RWPE2 (cell line): ENCODE data around the gene KCNH1.

Experiments used
- ATAC-seq: fragments of 200-7000 bp; cut with Tn5 transposase; 3 replicates; pipeline ENCODE4 v1.9.1; 2021; ENCODE audit warnings: low read depth
- DNase-seq: peaks from one replicate; pipeline ENCODE4 v3.0.0-alpha.2; 2020; ENCODE audit warnings: low spot score
- H3K27ac ChIP-seq: fragments of 450-650 bp; 2 replicates; pipeline ENCODE4 v1.5.1; 2017; ENCODE audit warnings: mild to moderate bottlenecking; ENCODE audit not compliant: poor library complexity, severe bottlenecking
- H3K27me3 ChIP-seq: fragments of 250-450 bp; sonication (Bioruptor Pico); 2 replicates; pipeline ENCODE4 v1.5.1; 2021; ENCODE audit warnings: mild to moderate bottlenecking, moderate library complexity; ENCODE audit not compliant: insufficient read depth, poor library complexity, severe bottlenecking
- H3K36me3 ChIP-seq: fragments of 250-450 bp; sonication (Bioruptor Pico); 2 replicates; pipeline ENCODE4 v1.5.1; 2020; ENCODE audit warnings: low read depth, mild to moderate bottlenecking, moderate library complexity
- H3K4me1 ChIP-seq: fragments of 250-450 bp; sonication (Bioruptor Pico); 2 replicates; pipeline ENCODE4 v1.5.1; 2021; ENCODE audit warnings: mild to moderate bottlenecking, moderate library complexity; ENCODE audit not compliant: insufficient read depth, poor library complexity, severe bottlenecking
- H3K4me3 ChIP-seq: fragments of 250-450 bp; sonication (Bioruptor Pico); 2 replicates; pipeline ENCODE4 v1.5.1; 2021; ENCODE audit warnings: mild to moderate bottlenecking, moderate library complexity; ENCODE audit not compliant: severe bottlenecking
- H3K9me3 ChIP-seq: fragments of 250-450 bp; sonication (Bioruptor Pico); 2 replicates; pipeline ENCODE4 v1.5.1; 2021; ENCODE audit warnings: mild to moderate bottlenecking, moderate library complexity; ENCODE audit not compliant: severe bottlenecking
- CTCF ChIP-seq: fragments of 450-650 bp; IDR thresholded peaks from one replicate; pipeline ENCODE4 v1.5.1; 2017; ENCODE audit warnings: mild to moderate bottlenecking, moderate library complexity; ENCODE audit not compliant: poor library complexity, severe bottlenecking

The KCNH1 gene

DNA sequence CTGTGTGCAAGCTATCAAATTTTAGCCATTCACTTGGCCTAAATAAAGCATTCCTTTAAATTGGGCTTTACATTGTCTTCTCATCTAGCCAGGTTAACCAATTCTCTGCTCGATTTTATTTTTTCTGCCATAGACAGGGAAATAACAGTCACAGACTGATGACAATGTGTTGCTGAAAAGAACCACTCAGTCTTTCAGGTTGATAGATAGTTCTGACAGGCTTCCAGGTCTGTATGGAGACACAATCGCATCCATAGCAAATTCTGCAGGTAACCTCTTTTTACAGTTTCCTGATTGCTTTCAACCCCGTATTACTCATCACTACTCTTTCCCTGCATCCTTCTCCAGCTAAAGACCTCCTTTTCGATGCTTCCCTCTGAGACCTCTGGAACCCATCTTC lies 198.0 kb downstream of the KCNH1 start:
- Histone ChIP-seq H3K9me3 (no peaks in the 10 kb centered on the region), H3K36me3 (no peaks in the 10 kb centered on the region), H3K4me1 (no peaks in the 10 kb centered on the region), H3K27ac (no peak overlapping the region), H3K4me3 (no peak overlapping the region), H3K27me3 (no peaks in the 10 kb centered on the region)
- no peak for TF ChIP-seq CTCF
- no peak for DNase-seq
- no peak for ATAC-seq

GRCh38 chr1:210932104-210932503 lies 201.8 kb downstream of the KCNH1 start:
- Histone ChIP-seq H3K27me3 (no peaks in the 10 kb centered on the region), H3K27ac (no peak overlapping the region), H3K9me3 (no peaks in the 10 kb centered on the region), H3K36me3 (no peaks in the 10 kb centered on the region), H3K4me3 (no peak overlapping the region), H3K4me1 (no peaks in the 10 kb centered on the region)
- DNase-seq (no peak), ATAC-seq (no peak)
- TF ChIP-seq CTCF: no peak

- H3K27ac ChIP-seq: no peak overlapping the region
- no peaks in the 10 kb centered on the region for H3K36me3 ChIP-seq
- no peaks in the 10 kb centered on the region for H3K27me3 ChIP-seq
- no peak for TF ChIP-seq CTCF
- H3K4me3 ChIP-seq: no peak overlapping the region
- ATAC-seq: no peak
- no peak for DNase-seq
- no peaks in the 10 kb centered on the region for H3K9me3 ChIP-seq
- H3K4me1 ChIP-seq: no peaks in the 10 kb centered on the region
Measured at GRCh38 chr1:210922666-210923065, 211.3 kb downstream of the KCNH1 start.

DNA sequence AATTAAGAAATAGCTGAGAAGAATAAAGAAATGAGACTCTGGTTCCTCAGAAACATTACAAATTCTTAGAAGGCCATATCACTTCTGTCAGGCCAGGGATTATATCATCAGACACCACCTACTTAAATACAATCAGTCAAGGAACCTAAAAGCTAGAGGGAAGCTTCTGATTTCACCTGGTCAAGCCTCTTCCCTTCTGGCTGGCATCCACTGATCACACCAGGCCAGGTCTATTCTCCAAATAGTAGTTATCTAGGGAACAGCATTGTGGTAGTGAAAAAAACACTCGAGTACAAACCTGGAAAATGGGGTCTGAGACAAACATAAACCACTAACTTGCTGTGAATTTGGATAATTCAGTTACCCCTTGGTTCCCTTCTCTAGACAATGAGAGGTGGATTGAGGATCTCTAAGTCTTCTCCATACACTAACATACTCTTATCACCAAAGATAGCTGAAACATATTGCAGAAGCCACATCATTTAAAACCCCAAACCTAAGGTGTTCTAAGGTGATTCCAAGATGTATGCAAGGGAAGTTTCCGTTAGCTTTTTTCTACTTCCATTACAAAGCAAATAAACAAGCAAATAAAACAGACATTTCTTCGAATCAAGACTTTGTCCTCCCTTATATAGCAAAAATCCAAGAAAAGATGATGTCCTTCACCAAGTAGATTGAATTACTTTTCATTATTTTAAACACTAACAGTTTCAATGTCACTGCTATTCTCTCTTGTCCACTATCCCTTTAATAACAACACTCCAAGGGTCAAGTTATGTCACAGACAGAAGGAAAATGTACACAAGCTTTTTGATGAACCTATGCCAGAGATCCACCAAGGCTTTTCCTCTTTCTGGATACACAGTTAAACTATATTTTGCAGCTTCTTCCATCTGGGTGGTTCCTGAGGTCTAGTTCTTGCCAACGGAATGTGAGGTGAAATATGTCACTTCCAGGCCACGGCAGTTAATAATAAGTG lies 212.9 kb downstream of the KCNH1 start:
- DNase-seq: no peak
- no peak for TF ChIP-seq CTCF
- Histone ChIP-seq H3K27me3 (no peaks in the 10 kb centered on the region), H3K4me3 (no peak overlapping the region), H3K9me3 (no peaks in the 10 kb centered on the region), H3K36me3 (no peaks in the 10 kb centered on the region), H3K27ac (no peak overlapping the region), H3K4me1 (no peaks in the 10 kb centered on the region)
- ATAC-seq: no peak

DNA sequence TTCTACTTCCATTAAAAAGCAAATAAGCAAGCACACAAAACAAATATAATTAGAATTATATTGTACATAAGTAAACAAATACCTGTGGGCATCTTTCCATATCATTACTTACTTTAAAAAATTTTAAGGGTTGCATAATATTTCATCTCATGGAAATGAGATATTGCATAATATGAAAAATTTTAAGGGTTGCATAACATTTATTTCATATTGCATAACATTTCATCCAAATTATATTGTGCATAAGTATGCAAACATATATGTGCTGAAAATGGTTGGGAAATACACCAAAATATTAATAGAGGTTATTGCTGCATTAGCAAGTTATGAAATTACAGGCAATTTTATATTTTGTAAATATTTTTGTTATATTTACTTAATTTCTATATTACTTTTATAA lies 213.7 kb downstream of the KCNH1 start:
- ATAC-seq (no peak), DNase-seq (no peak)
- Histone ChIP-seq H3K27ac (no peak overlapping the region), H3K4me1 (no peaks in the 10 kb centered on the region), H3K36me3 (no peaks in the 10 kb centered on the region), H3K27me3 (no peaks in the 10 kb centered on the region), H3K4me3 (no peak overlapping the region), H3K9me3 (no peaks in the 10 kb centered on the region)
- TF ChIP-seq CTCF: no peak
